Stimulated activated CD8-positive, alpha-beta memory T cell treated with anti-CD3 and anti-CD28 coated beads, Interleukin-7, amount 100 ng/mL, for 24 hours (primary cell): ENCODE measurements around the gene MTERF4.

Experiments
- DNase-seq: peaks from one replicate; pipeline ENCODE4 v3.0.0-alpha.2; 2020; ENCODE audit warnings: low read depth

The MTERF4 gene

GRCh38 chr2:241134711-241135110 is 32.6 kb upstream of the MTERF4 start:
- DNase-seq: no peak

- DNase-seq: no peak
Measured at GRCh38 chr2:241133436-241133820, 31.3 kb upstream of the MTERF4 start.

GRCh38 chr2:241132538-241133435 is 30.7 kb upstream of the MTERF4 start:
- no peak for DNase-seq

GRCh38 chr2:241131531-241131930 is 29.4 kb upstream of the MTERF4 start:
- DNase-seq: no peak

- no peak for DNase-seq
Measured at GRCh38 chr2:241130316-241130715, 28.2 kb upstream of the MTERF4 start.

- DNase-seq: no peak
Measured at GRCh38 chr2:241129086-241129871, 27.2 kb upstream of the MTERF4 start.

GRCh38 chr2:241128266-241128665 is 26.2 kb upstream of the MTERF4 start:
- no peak for DNase-seq

GRCh38 chr2:241126771-241127202 is 24.7 kb upstream of the MTERF4 start:
- no peak for DNase-seq

- no peak for DNase-seq
Measured at GRCh38 chr2:241126201-241126611, 24.1 kb upstream of the MTERF4 start.

GRCh38 chr2:241125626-241126025 is 23.5 kb upstream of the MTERF4 start:
- DNase-seq: no peak

- no peak for DNase-seq
Measured at GRCh38 chr2:241123816-241124536, 21.9 kb upstream of the MTERF4 start.

GRCh38 chr2:241122376-241123002 is 20.4 kb upstream of the MTERF4 start:
- DNase-seq: no peak

GRCh38 chr2:241121008-241121407 is 18.9 kb upstream of the MTERF4 start:
- no peak for DNase-seq

- DNase-seq: no peak
Measured at GRCh38 chr2:241120440-241120839, 18.4 kb upstream of the MTERF4 start.

- no peak for DNase-seq
Measured at GRCh38 chr2:241118737-241119505, 16.8 kb upstream of the MTERF4 start.

- no peak for DNase-seq
Measured at GRCh38 chr2:241116606-241117560, 14.8 kb upstream of the MTERF4 start.

- DNase-seq: no peak
Measured at GRCh38 chr2:241115361-241115760, 13.3 kb upstream of the MTERF4 start.

GRCh38 chr2:241114836-241115235 is 12.7 kb upstream of the MTERF4 start:
- DNase-seq: no peak

GRCh38 chr2:241112592-241112991 is 10.5 kb upstream of the MTERF4 start:
- no peak for DNase-seq

- no peak for DNase-seq
Measured at GRCh38 chr2:241112046-241112445, 10.0 kb upstream of the MTERF4 start.
